CD4-positive, alpha-beta T cell treated with Interleukin-17A for 4 hours (primary cell): Measurements from ENCODE around the gene KIF26B.
"Not testable (repeated sequence)": the region's sequence is repeated elsewhere in the genome, so short reads cannot be mapped to it uniquely, and the experiment has no call there.

Experiments
- DNase-seq: peaks from one replicate; pipeline ENCODE4 v3.0.0-alpha.2; 2020; ENCODE audit warnings: mixed read lengths

The KIF26B gene

GRCh38 chr1:245671349-245671748 lies 516.6 kb downstream of the KIF26B start:
- DNase-seq, result no peak

GRCh38 chr1:245671966-245672767 lies 517.4 kb downstream of the KIF26B start:
- no peak for DNase-seq

- not testable (repeated sequence) for DNase-seq
Observed at GRCh38 chr1:245672836-245673656, 518.3 kb downstream of the KIF26B start.

GRCh38 chr1:245673881-245674414 lies 519.2 kb downstream of the KIF26B start:
- no peak for DNase-seq

GRCh38 chr1:245677461-245678240 lies 522.9 kb downstream of the KIF26B start:
- no peak for DNase-seq

GRCh38 chr1:245678860-245679411 lies 524.2 kb downstream of the KIF26B start:
- DNase-seq, result no peak

- DNase-seq, result no peak
Observed at GRCh38 chr1:245679821-245680780, 525.3 kb downstream of the KIF26B start.

GRCh38 chr1:245682638-245683628 lies 528.1 kb downstream of the KIF26B start:
- no peak for DNase-seq

- DNase-seq, result no peak
Observed at GRCh38 chr1:245683676-245684075, 528.9 kb downstream of the KIF26B start.

GRCh38 chr1:245684166-245684565 lies 529.4 kb downstream of the KIF26B start:
- no peak for DNase-seq

GRCh38 chr1:245684571-245684970 lies 529.8 kb downstream of the KIF26B start:
- DNase-seq, result no peak

- no peak for DNase-seq
Observed at GRCh38 chr1:245685111-245685810, 530.5 kb downstream of the KIF26B start.

GRCh38 chr1:245686006-245686405 lies 531.2 kb downstream of the KIF26B start:
- DNase-seq, result no peak

GRCh38 chr1:245686446-245687030 lies 531.8 kb downstream of the KIF26B start:
- DNase-seq, result no peak

- no peak for DNase-seq
Observed at GRCh38 chr1:245687152-245687635, 532.4 kb downstream of the KIF26B start.

- DNase-seq, result no peak
Observed at GRCh38 chr1:245687636-245688535, 533.1 kb downstream of the KIF26B start.
